ENCODE data around the gene FRY. TPM values are rescaled to one million over a fixed set of nuclear protein-coding genes. Genes with fewer than 3 reads are reported as not detected.

FRY gene
- total and polyA plus RNA-seq, 10 of the 15 experiments (the other 5 are each of a cell fraction or from before 2014, with no cell fraction given): 0.18 to 1.4 (median 0.30) TPM

GRCh38 chr13:32038343-32038742, 6.8 kb downstream of the FRY start:
- H3K4me3 ChIP-seq: no peak overlapping the region
- no peak overlapping the region for H3K27ac ChIP-seq (ENCODE audit: control insufficient read depth, insufficient read depth)
- H2AFZ ChIP-seq (ENCODE audit: control insufficient read depth, low read depth, low read length): no peak overlapping the region
- intact Hi-C loops (cut with micrococcal nuclease; ENCODE audit: unreplicated experiment) (no loop called here), in situ Hi-C loops (cut with MboI) (no loop called here)
- no peak for TF ChIP-seq SMC3 (IDR thresholded peaks at IDR 0.05; ENCODE audit: borderline replicate concordance, low read length)
- no peak for TF ChIP-seq NFXL1 (IDR thresholded peaks at IDR 0.05; ENCODE audit: borderline replicate concordance)
- no peak for TF ChIP-seq POU2F2 (IDR thresholded peaks at IDR 0.05; ENCODE audit: borderline replicate concordance, low read depth, low read length)
- TF ChIP-seq ZBTB33 (IDR thresholded peaks at IDR 0.05): no peak
- no peak for TF ChIP-seq MAX (IDR thresholded peaks at IDR 0.05; ENCODE audit: low read depth, low read length)
- SMC1A ChIA-PET (ENCODE audit: uncharacterized antibody, unreplicated experiment): interaction anchor here (0.9 kb wide), 1 partner anchor 128 kb away, joined by 4 read pairs; no protein-coding TSS in a partner anchor
- no peak overlapping the region for H3K4me2 ChIP-seq (ENCODE audit: control insufficient read depth, insufficient read depth)
- CTCF ChIA-PET: interaction anchor here (0.5 to 1.4 kb wide), 4 partner anchors 9 to 613 kb away, joined by 3 to 6 read pairs (median 4); no protein-coding TSS in a partner anchor
- no peaks in the 10 kb centered on the region for H4K20me1 ChIP-seq (ENCODE audit: control insufficient read depth, insufficient read depth)
- RAD21 ChIA-PET (ENCODE audit: unreplicated experiment): interaction anchor here (1.5 kb wide), 1 partner anchor 128 kb away, joined by 4 read pairs; no protein-coding TSS in a partner anchor
- POLR2A ChIA-PET: interaction anchor here (1.0 kb wide), 1 partner anchor 13 kb away, joined by 3 read pairs; no protein-coding TSS in a partner anchor
- no peak for ATAC-seq
- FAIRE-seq: no peak
- WGBS (ENCODE audit: insufficient coverage, insufficient replicate concordance, low lambda C conversion rate, missing lambda C conversion rate): 93% methylated on average over 5 of the region's 5 CpGs
- no peaks in the 10 kb centered on the region for H3K79me2 ChIP-seq (ENCODE audit: control insufficient read depth, insufficient read depth, low read length)
- no peak for DNase-seq (ENCODE audit: low read depth, low spot score)
- H3K36me3 ChIP-seq (ENCODE audit: control insufficient read depth in 2 of 2, insufficient read depth in 2 of 2, low read length in 1 of 2): no peaks in the 10 kb centered on the region
- BruUV-seq (replicated peaks): no TSS peak
- H3K27me3 ChIP-seq (replicated peaks in 1 of 2; ENCODE audit: control insufficient read depth in 2 of 2, insufficient read depth in 2 of 2, low read length in 1 of 2): no peaks in the 10 kb centered on the region
- H3K9me3 ChIP-seq (replicated peaks; ENCODE audit: control insufficient read depth, insufficient read depth, low read length): no peaks in the 10 kb centered on the region
- H3K9ac ChIP-seq (ENCODE audit: control insufficient read depth, insufficient read depth, low read length): no peak overlapping the region
- peaks cover 4% of the 10 kb centered on the region; the same call in 1 of the 2 replicates for H3K4me1 ChIP-seq (ENCODE audit: control insufficient read depth, insufficient read depth, low read length)
